HG03520 (cell line): ENCODE results near the gene LEAP2.

ENCODE experiments used
- ATAC-seq: cut with Tn5 transposase; IDR thresholded peaks from one replicate; pipeline ENCODE4 v1.9.1; 2021; ENCODE audit warnings: mild to moderate bottlenecking, moderate library complexity; ENCODE audit not compliant: unreplicated experiment

LEAP2 gene

GRCh38 chr5:132876020-132876759, 2.7 kb downstream of the LEAP2 start:
- no peak for ATAC-seq

- no peak for ATAC-seq
Measured at GRCh38 chr5:132877466-132877865, 4.0 kb downstream of the LEAP2 start.

- no peak for ATAC-seq
Measured at GRCh38 chr5:132877938-132878337, 4.5 kb downstream of the LEAP2 start.

- ATAC-seq = no peak
Measured at GRCh38 chr5:132883261-132883834, 9.9 kb downstream of the LEAP2 start.

- ATAC-seq = no peak
Measured at GRCh38 chr5:132884548-132884947, 11.1 kb downstream of the LEAP2 start.

GRCh38 chr5:132886064-132886823, 12.8 kb downstream of the LEAP2 start:
- no peak for ATAC-seq

GRCh38 chr5:132887283-132887682, 13.8 kb downstream of the LEAP2 start:
- no peak for ATAC-seq

- no peak for ATAC-seq
Measured at GRCh38 chr5:132889501-132889900, 16.0 kb downstream of the LEAP2 start.

- no peak for ATAC-seq
Measured at GRCh38 chr5:132890817-132891216, 17.3 kb downstream of the LEAP2 start.

GRCh38 chr5:132895719-132896305, 22.3 kb downstream of the LEAP2 start:
- no peak for ATAC-seq

- ATAC-seq = no peak
Measured at GRCh38 chr5:132896685-132897084, 23.2 kb downstream of the LEAP2 start.

- ATAC-seq = no peak
Measured at GRCh38 chr5:132898094-132898493, 24.6 kb downstream of the LEAP2 start.

GRCh38 chr5:132901036-132901435, 27.6 kb downstream of the LEAP2 start:
- ATAC-seq = no peak

- ATAC-seq = no peak
Measured at GRCh38 chr5:132901730-132902129, 28.3 kb downstream of the LEAP2 start.

- no peak for ATAC-seq
Measured at GRCh38 chr5:132905938-132906337, 32.5 kb downstream of the LEAP2 start.

- ATAC-seq = no peak
Measured at GRCh38 chr5:132907161-132907560, 33.7 kb downstream of the LEAP2 start.

GRCh38 chr5:132909702-132910101, 36.2 kb downstream of the LEAP2 start:
- ATAC-seq = no peak

GRCh38 chr5:132915681-132916080, 42.2 kb downstream of the LEAP2 start:
- no peak for ATAC-seq

GRCh38 chr5:132916086-132916485, 42.6 kb downstream of the LEAP2 start:
- no peak for ATAC-seq
